Measurements from ENCODE around the gene CENPX. TPM values are rescaled to one million over a fixed set of nuclear protein-coding genes. Genes with fewer than 3 reads are reported as not detected.

The CENPX gene
- total and polyA plus RNA-seq, 2 of the 13 experiments (the other 11 are each of a cell fraction or from before 2014, with no cell fraction given) = 92.7 to 170 TPM

GRCh38 chr17:81994593-81995462, 27.9 kb downstream of the CENPX start (continued):
- no peak for TF ChIP-seq FOXP1 (IDR thresholded peaks at IDR 0.05)
- peak; percentile 71; the same call in 1 of the 2 replicates for TF ChIP-seq FOXP1 (CRISPR knock-in tag; IDR thresholded peaks at IDR 0.05)
- TF ChIP-seq MYPOP (CRISPR knock-in tag; IDR thresholded peaks at IDR 0.05) = peak; percentile 86
- 0 out of 2 replicates have a peak, but pooled peaks have one; percentile 56 for TF ChIP-seq TP53 (CRISPR knock-in tag; conservative IDR thresholded peaks at IDR 0.05)
- peak; percentile 93 for TF ChIP-seq ZFP82 (CRISPR knock-in tag; IDR thresholded peaks at IDR 0.05; ENCODE audit: borderline replicate concordance)
- TF ChIP-seq KLF15 (CRISPR knock-in tag; IDR thresholded peaks at IDR 0.05; ENCODE audit: borderline replicate concordance) = 0 out of 2 replicates have a peak, but pooled peaks have one; percentile 68
- TF ChIP-seq MTA3 (CRISPR knock-in tag; IDR thresholded peaks at IDR 0.05) = no peak
- TF ChIP-seq GMEB2 (CRISPR knock-in tag; IDR thresholded peaks at IDR 0.05; ENCODE audit: low read depth) = no peak
- peak; percentile 74 for TF ChIP-seq YEATS4 (CRISPR knock-in tag; IDR thresholded peaks at IDR 0.05; ENCODE audit: borderline replicate concordance)
- peak; percentile 59; the same call in 1 of the 2 replicates for TF ChIP-seq KDM2A (CRISPR knock-in tag; IDR thresholded peaks at IDR 0.05; ENCODE audit: borderline replicate concordance, low read depth)
- TF ChIP-seq FOXP4 (CRISPR knock-in tag; IDR thresholded peaks at IDR 0.05) = peak; percentile 88
- TF ChIP-seq YY1 (IDR thresholded peaks at IDR 0.05; ENCODE audit: insufficient read depth, insufficient replicate concordance, low read depth, low read length) = peak; percentile 24
- no peak for TF ChIP-seq ZNF513 (CRISPR knock-in tag; conservative IDR thresholded peaks at IDR 0.05)
- TF ChIP-seq MZF1 (CRISPR knock-in tag; IDR thresholded peaks at IDR 0.05; ENCODE audit: borderline replicate concordance) = no peak
- TF ChIP-seq ZFP41 (CRISPR knock-in tag; IDR thresholded peaks at IDR 0.05; ENCODE audit: borderline replicate concordance) = no peak; the same call in 1 of the 2 replicates
- peak; percentile 80 for TF ChIP-seq E2F1 (CRISPR knock-in tag; IDR thresholded peaks at IDR 0.05)
- no peak for TF ChIP-seq ZNF496 (CRISPR knock-in tag; IDR thresholded peaks at IDR 0.05; ENCODE audit: insufficient replicate concordance)
- peak; percentile 50 for TF ChIP-seq HNF1B (CRISPR knock-in tag; IDR thresholded peaks at IDR 0.05)
- TF ChIP-seq SIN3A (IDR thresholded peaks at IDR 0.05; ENCODE audit: borderline replicate concordance, low read depth, low read length) = 0 out of 2 replicates have a peak, but pooled peaks have one; percentile 27

Measured in HepG2 (cell line).